K562 (cell line): Measurements from ENCODE around the gene ABHD16A. TPM values are rescaled to one million over a fixed set of nuclear protein-coding genes. Genes with fewer than 3 reads are reported as not detected.
A peak's percentile ranks its signal among the peaks of the same experiment; 100 is the strongest.

Source experiments
- CHAMP1 ChIP-seq: fragments of 450-650 bp; IDR thresholded peaks from 2 replicates; pipeline ENCODE4 v1.6.1; 2016; ENCODE audit warnings: mild to moderate bottlenecking
- FIP1L1 ChIP-seq: fragments of 200-400 bp; formaldehyde crosslinking; IDR thresholded peaks from 2 replicates; pipeline ENCODE4 v1.6.1; 2018; ENCODE audit warnings: mild to moderate bottlenecking, low read depth, low read length; ENCODE audit not compliant: poor library complexity, severe bottlenecking
- HDAC2 ChIP-seq: fragments of 450-650 bp; IDR thresholded peaks from 2 replicates; pipeline ENCODE4 v1.6.1; 2016; ENCODE audit warnings: mild to moderate bottlenecking
- NR2C2 ChIP-seq, 2 experiments: fragments of 200-800 bp in 1 of 2; sonication (Bioruptor generic) in 1 of 2; sonication (generic) in 1 of 2; formaldehyde crosslinking in 1 of 2; IDR thresholded peaks; 2 replicates each; pipeline versions ENCODE4 v1.6.1 to v1.8.0; 2016 to 2022; ENCODE audit warnings: mild to moderate bottlenecking in 1 of 2, missing compliant biosample characterization in 1 of 2, missing genetic modification characterization in 1 of 2, missing genetic modification reagents in 1 of 2
- RBM34 ChIP-seq: fragments of 200-400 bp; formaldehyde crosslinking; IDR thresholded peaks from 2 replicates; pipeline ENCODE4 v1.6.1; 2018; ENCODE audit warnings: low read length, borderline replicate concordance; ENCODE audit not compliant: insufficient read depth
- SRSF3 ChIP-seq: fragments of 200-400 bp; formaldehyde crosslinking; IDR thresholded peaks from 2 replicates; pipeline ENCODE4 v1.6.1; 2016; ENCODE audit warnings: mild to moderate bottlenecking, low read length, moderate library complexity; ENCODE audit not compliant: insufficient read depth
- TAF1 ChIP-seq: IDR thresholded peaks from 2 replicates; pipeline ENCODE4 v1.6.1; 2011; ENCODE audit warnings: mild to moderate bottlenecking, low read length, moderate library complexity; ENCODE audit not compliant: insufficient read depth, control insufficient read depth, severe bottlenecking; ENCODE audit errors: extremely low read depth
- TBP ChIP-seq: optimal IDR thresholded peaks from 2 replicates; pipeline ENCODE3; 2011; ENCODE audit warnings: low read depth, low read length, improper control_type of control experiment
- ZBTB34 ChIP-seq: fragments of 250-450 bp; sonication (Bioruptor Pico); IDR thresholded peaks from 2 replicates; pipeline ENCODE4 v1.8.0; 2021; ENCODE audit warnings: mild to moderate bottlenecking, moderate library complexity
- polyA plus RNA-seq, 8 experiments: library from polyadenylated mRNA; depleted of rRNA in 4 of 8; stranded (reverse) in 5 of 8; unstranded in 3 of 8; fragments of >200 nt; fragmentation: Nextera tagmentation in 2 of 8; fragmentation: Illumina TruSeq in 1 of 8; extraction: Ambion mirVana in 2 of 8; extraction: Trizol in 1 of 8; gene quantifications; 2 replicates each; pipeline versions ENCODE4 v1.2.1 to v1.2.3, GENCODE V29; 2011 to 2014; ENCODE audit warnings: inconsistent platforms in 1 of 8, missing spikeins in 1 of 8
- total RNA-seq, 7 experiments: library from RNA; depleted of rRNA in 6 of 7; stranded (reverse); fragments of >200 nt in 6 of 7; fragmentation: Illumina TruSeq in 2 of 7; extraction: Trizol in 2 of 7; gene quantifications; 2 replicates each; pipeline versions ENCODE4 v1.2.1 to v1.2.3, GENCODE V29; 2011 to 2021; ENCODE audit warnings: low replicate concordance in 1 of 7
- TF ChIP-seq, protein P1 (sequence below), 2 experiments: fragments of 450-650 bp; IDR thresholded peaks; 2 replicates each; pipeline ENCODE4 v1.6.1; 2018; ENCODE audit warnings: mild to moderate bottlenecking in 2 of 2, low read depth in 1 of 2; ENCODE audit not compliant: partially characterized antibody in 2 of 2
- TF ChIP-seq, protein P2 (sequence below): fragments of 450-650 bp; formaldehyde crosslinking; IDR thresholded peaks from 2 replicates; pipeline ENCODE4 v1.4.0; 2022; ENCODE audit warnings: mild to moderate bottlenecking, moderate library complexity
- TF ChIP-seq, protein P3 (sequence below): fragments of 450-650 bp; IDR thresholded peaks from 2 replicates; pipeline ENCODE4 v1.6.1; 2016; ENCODE audit warnings: antibody characterized with exemption

ABHD16A gene
- total and polyA plus RNA-seq, 9 of the 15 experiments (the other 6 are each of a cell fraction or from before 2014, with no cell fraction given), result 25.8 to 120 (median 81.6) TPM

- TF ChIP-seq RBM34 (no peak), CHAMP1 (no peak), TBP (peak; percentile 93), HDAC2 (peak; percentile 58), TAF1 (peak; percentile 80), SRSF3 (peak; percentile 89; the same call in 1 of the 2 replicates), NR2C2 (CRISPR knock-in tag; IDR thresholded peaks at IDR 0.05) (0 out of 2 replicates have a peak, but pooled peaks have one; percentile 49), NR2C2 (tag; IDR thresholded peaks at IDR 0.05) (peak; percentile 81), ZBTB34 (CRISPR knock-in tag) (no peak), FIP1L1 (peak; percentile 63)
- TF ChIP-seq, protein P1, sequence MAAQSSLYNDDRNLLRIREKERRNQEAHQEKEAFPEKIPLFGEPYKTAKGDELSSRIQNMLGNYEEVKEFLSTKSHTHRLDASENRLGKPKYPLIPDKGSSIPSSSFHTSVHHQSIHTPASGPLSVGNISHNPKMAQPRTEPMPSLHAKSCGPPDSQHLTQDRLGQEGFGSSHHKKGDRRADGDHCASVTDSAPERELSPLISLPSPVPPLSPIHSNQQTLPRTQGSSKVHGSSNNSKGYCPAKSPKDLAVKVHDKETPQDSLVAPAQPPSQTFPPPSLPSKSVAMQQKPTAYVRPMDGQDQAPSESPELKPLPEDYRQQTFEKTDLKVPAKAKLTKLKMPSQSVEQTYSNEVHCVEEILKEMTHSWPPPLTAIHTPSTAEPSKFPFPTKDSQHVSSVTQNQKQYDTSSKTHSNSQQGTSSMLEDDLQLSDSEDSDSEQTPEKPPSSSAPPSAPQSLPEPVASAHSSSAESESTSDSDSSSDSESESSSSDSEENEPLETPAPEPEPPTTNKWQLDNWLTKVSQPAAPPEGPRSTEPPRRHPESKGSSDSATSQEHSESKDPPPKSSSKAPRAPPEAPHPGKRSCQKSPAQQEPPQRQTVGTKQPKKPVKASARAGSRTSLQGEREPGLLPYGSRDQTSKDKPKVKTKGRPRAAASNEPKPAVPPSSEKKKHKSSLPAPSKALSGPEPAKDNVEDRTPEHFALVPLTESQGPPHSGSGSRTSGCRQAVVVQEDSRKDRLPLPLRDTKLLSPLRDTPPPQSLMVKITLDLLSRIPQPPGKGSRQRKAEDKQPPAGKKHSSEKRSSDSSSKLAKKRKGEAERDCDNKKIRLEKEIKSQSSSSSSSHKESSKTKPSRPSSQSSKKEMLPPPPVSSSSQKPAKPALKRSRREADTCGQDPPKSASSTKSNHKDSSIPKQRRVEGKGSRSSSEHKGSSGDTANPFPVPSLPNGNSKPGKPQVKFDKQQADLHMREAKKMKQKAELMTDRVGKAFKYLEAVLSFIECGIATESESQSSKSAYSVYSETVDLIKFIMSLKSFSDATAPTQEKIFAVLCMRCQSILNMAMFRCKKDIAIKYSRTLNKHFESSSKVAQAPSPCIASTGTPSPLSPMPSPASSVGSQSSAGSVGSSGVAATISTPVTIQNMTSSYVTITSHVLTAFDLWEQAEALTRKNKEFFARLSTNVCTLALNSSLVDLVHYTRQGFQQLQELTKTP (IDR thresholded peaks at IDR 0.05; ENCODE audit: low read depth in 1 of 2, partially characterized antibody in 2 of 2), result peak; percentile 54 to 99
- TF ChIP-seq, protein P2, sequence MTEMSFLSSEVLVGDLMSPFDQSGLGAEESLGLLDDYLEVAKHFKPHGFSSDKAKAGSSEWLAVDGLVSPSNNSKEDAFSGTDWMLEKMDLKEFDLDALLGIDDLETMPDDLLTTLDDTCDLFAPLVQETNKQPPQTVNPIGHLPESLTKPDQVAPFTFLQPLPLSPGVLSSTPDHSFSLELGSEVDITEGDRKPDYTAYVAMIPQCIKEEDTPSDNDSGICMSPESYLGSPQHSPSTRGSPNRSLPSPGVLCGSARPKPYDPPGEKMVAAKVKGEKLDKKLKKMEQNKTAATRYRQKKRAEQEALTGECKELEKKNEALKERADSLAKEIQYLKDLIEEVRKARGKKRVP (CRISPR knock-in tag), result peak; percentile 71
- TF ChIP-seq, protein P3, sequence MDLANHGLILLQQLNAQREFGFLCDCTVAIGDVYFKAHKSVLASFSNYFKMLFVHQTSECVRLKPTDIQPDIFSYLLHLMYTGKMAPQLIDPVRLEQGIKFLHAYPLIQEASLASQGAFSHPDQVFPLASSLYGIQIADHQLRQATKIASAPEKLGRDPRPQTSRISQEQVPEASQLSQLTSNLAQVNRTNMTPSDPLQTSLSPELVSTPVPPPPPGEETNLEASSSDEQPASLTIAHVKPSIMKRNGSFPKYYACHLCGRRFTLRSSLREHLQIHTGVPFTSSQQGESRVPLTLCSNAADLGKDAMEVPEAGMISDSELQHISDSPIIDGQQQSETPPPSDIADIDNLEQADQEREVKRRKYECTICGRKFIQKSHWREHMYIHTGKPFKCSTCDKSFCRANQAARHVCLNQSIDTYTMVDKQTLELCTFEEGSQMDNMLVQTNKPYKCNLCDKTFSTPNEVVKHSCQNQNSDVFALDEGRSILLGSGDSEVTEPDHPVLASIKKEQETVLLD, result peak; percentile 57; the same call in 1 of the 2 replicates
Observed at GRCh38 chr6:31702819-31703716, at the start of gene ABHD16A (continued).
